CD4-positive, alpha-beta T cell treated with Interleukin-15 for 4 hours (primary cell): ENCODE results near the gene BMP7.

Experiments
- DNase-seq: peaks from one replicate; pipeline ENCODE4 v3.0.0-alpha.2; 2020; ENCODE audit warnings: low spot score

BMP7 gene

GRCh38 chr20:57147185-57147584, 119.3 kb downstream of the BMP7 start:
- DNase-seq = no peak

GRCh38 chr20:57146155-57146554, 120.3 kb downstream of the BMP7 start:
- no peak for DNase-seq

GRCh38 chr20:57145089-57145631, 121.3 kb downstream of the BMP7 start:
- no peak for DNase-seq

- DNase-seq = no peak
Observed at GRCh38 chr20:57143173-57143572, 123.3 kb downstream of the BMP7 start.

GRCh38 chr20:57142667-57143066, 123.8 kb downstream of the BMP7 start:
- DNase-seq = no peak

- no peak for DNase-seq
Observed at GRCh38 chr20:57141492-57141891, 124.9 kb downstream of the BMP7 start.

GRCh38 chr20:57140416-57140965, 126.0 kb downstream of the BMP7 start:
- DNase-seq = no peak

- no peak for DNase-seq
Observed at GRCh38 chr20:57139342-57140093, 126.9 kb downstream of the BMP7 start.

- DNase-seq = no peak
Observed at GRCh38 chr20:57138198-57138995, 128.0 kb downstream of the BMP7 start.

GRCh38 chr20:57137676-57138075, 128.8 kb downstream of the BMP7 start:
- DNase-seq = no peak

GRCh38 chr20:57136734-57137133, 129.7 kb downstream of the BMP7 start:
- DNase-seq = no peak

GRCh38 chr20:57135875-57136274, 130.6 kb downstream of the BMP7 start:
- DNase-seq = no peak

- no peak for DNase-seq
Observed at GRCh38 chr20:57134804-57135203, 131.6 kb downstream of the BMP7 start.

GRCh38 chr20:57133926-57134650, 132.4 kb downstream of the BMP7 start:
- no peak for DNase-seq

GRCh38 chr20:57131601-57132391, 134.6 kb downstream of the BMP7 start:
- DNase-seq = no peak

- DNase-seq = no peak
Observed at GRCh38 chr20:57131077-57131476, 135.4 kb downstream of the BMP7 start.

- DNase-seq = no peak
Observed at GRCh38 chr20:57130160-57130772, 136.2 kb downstream of the BMP7 start.

GRCh38 chr20:57129303-57129702, 137.1 kb downstream of the BMP7 start:
- DNase-seq = no peak

- DNase-seq = no peak
Observed at GRCh38 chr20:57128044-57128757, 138.2 kb downstream of the BMP7 start.

- DNase-seq = no peak
Observed at GRCh38 chr20:57126481-57127092, 139.9 kb downstream of the BMP7 start.
